ENCODE measurements around the gene EXOC6B. TPM values are rescaled to one million over a fixed set of nuclear protein-coding genes. Genes with fewer than 3 reads are reported as not detected.
A peak's percentile ranks its signal among the peaks of the same experiment; 100 is the strongest.

The EXOC6B gene
- total and polyA plus RNA-seq, 12 donors, result 16.3 to 243 (median 144) TPM

DNA sequence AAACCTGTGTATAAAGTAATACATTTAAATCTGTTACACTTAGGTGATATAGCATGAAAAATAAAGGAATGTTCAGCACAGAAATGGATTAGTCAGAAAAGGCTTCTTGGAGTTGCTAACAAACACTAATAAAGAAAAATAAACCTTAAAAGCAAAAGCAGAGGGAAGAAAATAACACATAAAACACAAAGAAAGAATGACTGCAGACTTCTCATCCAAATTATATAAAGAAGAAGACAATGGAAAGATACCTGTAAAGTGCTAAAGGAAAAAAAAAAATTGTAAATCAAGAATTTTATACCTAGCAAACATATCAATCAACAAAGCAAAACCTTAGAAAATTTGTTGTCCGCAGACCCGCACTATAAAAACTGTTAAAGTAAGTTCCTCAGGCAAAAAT is 63.6 kb downstream of the EXOC6B start:
- intact Hi-C loops (cut with DNase I), result no loop called here
- TF ChIP-seq CTCF (IDR thresholded peaks at IDR 0.05), result no peak

DNA sequence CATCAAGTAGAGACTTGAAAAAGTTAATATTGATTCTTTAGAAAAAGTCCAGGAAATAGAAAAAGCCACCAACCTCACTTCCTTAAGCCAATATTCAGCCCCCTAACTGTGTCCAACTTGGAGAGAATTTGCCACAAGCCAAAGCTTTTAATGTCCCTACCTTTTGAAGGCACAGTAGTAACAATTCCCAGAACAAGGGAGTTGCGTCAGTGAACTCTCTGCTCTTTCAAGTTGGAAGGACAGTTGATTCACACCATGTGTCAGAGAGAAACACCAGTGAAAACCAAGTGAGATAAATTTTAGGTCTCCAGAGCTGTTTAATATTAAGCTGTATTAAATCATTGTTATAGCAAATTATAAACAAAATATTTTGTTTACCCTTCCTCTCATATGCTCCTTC is 66.1 kb downstream of the EXOC6B start:
- Histone ChIP-seq H3K36me3 (peaks cover 0 to 31% (median 0%) of the 10 kb centered on the region in 9 donors), H3K4me1 (peaks cover 3 to 48% (median 32%) of the 10 kb centered on the region in 9 donors), H3K4me3 (no peak overlapping the region), H3K9me3 (peaks cover 0 to 27% (median 16%) of the 10 kb centered on the region in 11 donors), H3K27ac (peak overlapping the region; percentile 3 to 73 (median 55)), H3K27me3 (no peaks in the 10 kb centered on the region)
- intact Hi-C loops (cut with DNase I), result loop anchor here in 1 of 10 donors (10.0 kb wide), 1 partner anchor 1225 kb away; no protein-coding TSS in a partner anchor
- WGBS, 2 donors, result 53 to 67% methylated on average over 1 of the region's 1 CpG
- ATAC-seq (peak in 6 of 8 donors; percentile 57 to 89 (median 78)), DNase-seq (no peak)
- no peak for TF ChIP-seq CTCF (IDR thresholded peaks at IDR 0.05)

More for the DNA sequence above, 63.6 kb downstream of the EXOC6B start:
- peaks cover 0 to 27% (median 16%) of the 10 kb centered on the region in 11 donors for H3K9me3 ChIP-seq
- 95 to 97% methylated on average over 2 of the region's 2 CpGs for WGBS, 2 donors
- ATAC-seq (no peak), DNase-seq (no peak)
- no peaks in the 10 kb centered on the region for H3K27me3 ChIP-seq
- no peak overlapping the region for H3K27ac ChIP-seq
- no peak overlapping the region for H3K4me3 ChIP-seq
- peaks cover 0 to 31% (median 0%) of the 10 kb centered on the region in 9 donors for H3K36me3 ChIP-seq
- peaks cover 0 to 30% (median 11%) of the 10 kb centered on the region in 9 donors for H3K4me1 ChIP-seq

DNA sequence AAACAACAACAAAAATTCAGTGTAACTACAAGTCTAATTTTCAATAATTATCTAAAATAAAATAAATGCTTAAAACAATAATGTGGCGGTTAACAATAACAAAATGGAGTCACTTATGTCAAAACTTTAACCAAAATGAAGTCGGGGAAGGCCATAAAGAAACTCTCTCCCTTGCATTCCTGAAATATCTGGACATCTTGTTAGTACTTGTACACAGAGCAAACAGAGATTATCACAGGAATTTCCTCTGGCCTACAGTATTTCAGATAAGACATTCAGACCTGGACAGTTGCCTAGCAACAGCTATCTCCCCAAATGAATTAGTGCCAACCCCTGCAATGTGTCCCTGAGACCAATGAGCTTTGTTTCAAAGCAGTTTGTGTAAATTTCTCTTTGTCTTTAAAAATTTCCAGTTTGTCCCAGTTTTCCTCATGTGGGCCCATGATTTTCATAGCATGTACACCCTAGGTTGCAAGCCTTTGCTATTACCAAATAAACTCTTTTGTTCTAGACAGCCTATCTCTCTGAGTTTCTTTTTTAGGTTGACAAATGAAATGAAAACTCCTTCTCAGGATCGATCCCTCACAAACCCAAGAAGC is 68.6 kb downstream of the EXOC6B start:
- no peak for TF ChIP-seq CTCF (IDR thresholded peaks at IDR 0.05)
- intact Hi-C loops (cut with DNase I), result loop anchor here in 1 of 10 donors (10.0 kb wide), 1 partner anchor 1222 kb away; no protein-coding TSS in a partner anchor
- ATAC-seq (peak; percentile 45 to 83 (median 73)), DNase-seq (peak in 1 of 2 donors; percentile 55)
- WGBS, 2 donors, result 39 to 44% methylated on average over 3 of the region's 3 CpGs
- Histone ChIP-seq H3K4me3 (no peak overlapping the region), H3K27me3 (no peaks in the 10 kb centered on the region), H3K4me1 (peaks cover 3 to 49% (median 32%) of the 10 kb centered on the region in 9 donors), H3K36me3 (peaks cover 0 to 13% (median 0%) of the 10 kb centered on the region in 9 donors), H3K9me3 (peaks cover 0 to 12% (median 7%) of the 10 kb centered on the region in 11 donors), H3K27ac (peak overlapping the region in 9 of 10 donors; percentile 2 to 72 (median 30))

DNA sequence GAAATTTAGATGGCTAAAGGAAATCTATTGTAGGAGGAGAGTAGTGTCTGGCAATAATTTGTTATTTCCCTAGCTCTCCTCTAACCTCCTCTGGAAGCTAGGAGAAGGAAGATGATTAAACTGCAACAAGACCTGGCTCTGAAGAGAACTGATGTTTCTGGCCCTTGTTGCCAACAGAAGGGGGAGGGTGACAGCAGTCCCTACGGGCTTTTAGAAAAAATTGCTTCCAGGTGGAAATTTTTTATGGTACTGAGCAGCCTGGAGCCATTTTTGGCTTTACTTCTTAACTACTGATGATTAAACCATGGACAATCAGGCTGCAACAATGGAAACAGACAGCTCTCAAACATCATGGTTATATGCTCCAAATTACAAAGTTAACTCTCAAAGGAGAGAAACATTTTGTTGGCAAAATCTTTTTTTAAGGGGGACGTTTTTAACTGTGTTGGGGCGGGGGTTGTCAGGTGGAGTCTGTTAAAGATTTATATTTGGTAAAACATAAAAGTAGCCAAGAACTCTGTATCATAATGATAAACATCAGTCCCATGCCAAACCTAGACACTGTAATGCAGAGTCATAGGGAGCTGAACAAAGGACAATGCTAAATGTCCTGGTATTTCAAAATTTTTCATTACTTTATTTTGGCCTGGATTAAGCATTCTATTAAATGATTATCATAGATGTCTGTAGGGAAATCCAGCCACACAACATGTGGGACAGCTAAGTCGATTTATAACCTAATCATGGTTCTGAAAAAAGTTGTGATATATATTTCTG is 70.0 kb downstream of the EXOC6B start:
- no peaks in the 10 kb centered on the region for H3K27me3 ChIP-seq
- no peaks in the 10 kb centered on the region for H3K9me3 ChIP-seq
- peaks cover 3 to 51% (median 32%) of the 10 kb centered on the region in 9 donors for H3K4me1 ChIP-seq
- peaks cover 0 to 3% (median 0%) of the 10 kb centered on the region in 9 donors for H3K36me3 ChIP-seq
- ATAC-seq (peak in 6 of 8 donors; percentile 31 to 51 (median 38)), DNase-seq (no peak)
- H3K4me3 ChIP-seq, result no peak overlapping the region
- peak overlapping the region in 6 of 10 donors; percentile 5 to 72 (median 23) for H3K27ac ChIP-seq
- WGBS, 2 donors, result 46 to 52% methylated on average over 4 of the region's 4 CpGs
- TF ChIP-seq CTCF (IDR thresholded peaks at IDR 0.05), result no peak
- intact Hi-C loops (cut with DNase I), result loop anchor here in 1 of 10 donors (10.0 kb wide), 1 partner anchor 1221 kb away; no protein-coding TSS in a partner anchor

Measured in heart right ventricle (tissue), 16 donors.